Ishikawa (cell line): ENCODE results near the gene RPS6KA5.

Experiments
- CEBPB ChIP-seq: IDR thresholded peaks from 2 replicates; pipeline ENCODE4 v1.6.1; 2012
- CREB1 ChIP-seq: IDR thresholded peaks from 2 replicates; pipeline ENCODE4 v1.6.1; 2012; ENCODE audit warnings: low read depth
- EGR1 ChIP-seq: IDR thresholded peaks from 2 replicates; pipeline ENCODE4 v1.6.1; 2012
- EP300 ChIP-seq: IDR thresholded peaks from 2 replicates; pipeline ENCODE4 v1.6.1; 2012; ENCODE audit warnings: borderline replicate concordance
- FOXM1 ChIP-seq: IDR thresholded peaks from 2 replicates; pipeline ENCODE4 v1.6.1; 2012; ENCODE audit warnings: low read depth, borderline replicate concordance
- MAX ChIP-seq: IDR thresholded peaks from 2 replicates; pipeline ENCODE4 v1.6.1; 2012
- NFIC ChIP-seq: IDR thresholded peaks from 2 replicates; pipeline ENCODE4 v1.6.1; 2012
- RAD21 ChIP-seq: IDR thresholded peaks from 2 replicates; pipeline ENCODE4 v1.6.1; 2012; ENCODE audit warnings: low read depth
- REST ChIP-seq: IDR thresholded peaks from 2 replicates; pipeline ENCODE4 v1.6.1; 2012; ENCODE audit warnings: low read depth, mild to moderate bottlenecking
- TAF1 ChIP-seq: IDR thresholded peaks from 2 replicates; pipeline ENCODE4 v1.6.1; 2012; ENCODE audit warnings: low read depth, mild to moderate bottlenecking
- TCF12 ChIP-seq: IDR thresholded peaks from 2 replicates; pipeline ENCODE4 v1.6.1; 2012; ENCODE audit warnings: low read depth
- TEAD4 ChIP-seq: IDR thresholded peaks from 2 replicates; pipeline ENCODE4 v1.6.1; 2012
- USF1 ChIP-seq: IDR thresholded peaks from 2 replicates; pipeline ENCODE4 v1.6.1; 2012
- YY1 ChIP-seq: IDR thresholded peaks from 2 replicates; pipeline ENCODE4 v1.6.1; 2012; ENCODE audit warnings: low read depth
- ZBTB7A ChIP-seq: IDR thresholded peaks from 2 replicates; pipeline ENCODE4 v1.6.1; 2012; ENCODE audit warnings: low read depth

RPS6KA5 gene

GRCh38 chr14:90995785-90996184 lies 64.7 kb downstream of the RPS6KA5 start:
- no peak for TF ChIP-seq TEAD4
- no peak for TF ChIP-seq REST
- no peak for TF ChIP-seq ZBTB7A
- no peak for TF ChIP-seq EP300
- no peak for TF ChIP-seq FOXM1
- no peak for TF ChIP-seq CEBPB
- TF ChIP-seq USF1: no peak
- no peak for TF ChIP-seq EGR1
- TF ChIP-seq CREB1: no peak
- no peak for TF ChIP-seq TAF1
- no peak for TF ChIP-seq YY1

- TF ChIP-seq TCF12: no peak
- TF ChIP-seq YY1: no peak
- no peak for TF ChIP-seq ZBTB7A
- no peak for TF ChIP-seq RAD21
- TF ChIP-seq CREB1: no peak
- no peak for TF ChIP-seq USF1
- TF ChIP-seq EGR1: no peak
- TF ChIP-seq EP300: no peak
- no peak for TF ChIP-seq TAF1
- no peak for TF ChIP-seq TEAD4
- no peak for TF ChIP-seq MAX
- no peak for TF ChIP-seq REST
- no peak for TF ChIP-seq NFIC
- TF ChIP-seq CEBPB: no peak
- TF ChIP-seq FOXM1: no peak
Observed at GRCh38 chr14:90993792-90994191, 66.6 kb downstream of the RPS6KA5 start.

GRCh38 chr14:90991690-90992443 lies 68.6 kb downstream of the RPS6KA5 start:
- TF ChIP-seq FOXM1 (no peak), USF1 (no peak), EP300 (no peak), YY1 (no peak), ZBTB7A (no peak), NFIC (no peak), RAD21 (no peak), MAX (no peak), TCF12 (no peak), CREB1 (no peak), EGR1 (no peak), TAF1 (no peak), TEAD4 (no peak), REST (no peak), CEBPB (no peak)

GRCh38 chr14:90990141-90990540 lies 70.3 kb downstream of the RPS6KA5 start:
- no peak for TF ChIP-seq MAX
- no peak for TF ChIP-seq FOXM1
- TF ChIP-seq TAF1: no peak
- TF ChIP-seq RAD21: no peak
- TF ChIP-seq YY1: no peak
- no peak for TF ChIP-seq CREB1
- TF ChIP-seq USF1: no peak
